SU-DHL-6 (cell line): ENCODE measurements around the gene CD19.

Source experiments
- CTCF ChIP-seq: fragments of 200-600 bp; sonication (generic); IDR thresholded peaks from one replicate; pipeline ENCODE4 v1.5.1; 2017; ENCODE audit warnings: antibody characterized with exemption, mild to moderate bottlenecking, low read length, moderate library complexity; ENCODE audit not compliant: insufficient read depth, poor library complexity, severe bottlenecking
- EZH2phosphoT487 ChIP-seq: fragments of 200-600 bp; sonication (generic), shearing (Covaris generic); conservative IDR thresholded peaks from 2 replicates; pipeline ENCODE4 v1.6.1; 2018; ENCODE audit warnings: mild to moderate bottlenecking, antibody characterized with exemption, low read length, moderate library complexity, mixed read lengths

DNA sequence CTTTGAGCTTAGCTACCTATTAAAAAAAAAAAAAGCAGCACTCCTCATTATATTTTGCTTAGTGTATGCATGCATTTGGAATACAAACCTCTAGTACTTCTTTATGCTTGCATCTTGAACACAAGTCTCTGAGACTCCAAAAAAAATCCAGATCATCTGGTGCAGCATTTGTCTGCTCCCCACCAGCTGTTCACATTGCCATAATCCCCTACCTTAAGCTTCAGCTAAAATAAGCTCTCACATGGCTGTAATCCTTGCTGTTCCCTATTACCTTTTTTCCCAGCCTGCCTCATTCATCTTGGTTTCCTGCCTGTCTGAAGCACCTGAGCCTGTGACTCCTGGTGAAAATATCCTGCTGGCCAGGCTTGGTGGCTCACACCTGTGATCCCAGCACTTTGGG lies 11.5 kb downstream of the CD19 start:
- TF ChIP-seq CTCF (no peak), EZH2phosphoT487 (no peak)
